ENCODE data around the gene AFF3. TPM values are rescaled to one million over a fixed set of nuclear protein-coding genes. Genes with fewer than 3 reads are reported as not detected.
A peak's percentile ranks its signal among the peaks of the same experiment; 100 is the strongest.

The AFF3 gene
- total RNA-seq, 2 experiments from 2014 or later: 5.6 TPM

DNA sequence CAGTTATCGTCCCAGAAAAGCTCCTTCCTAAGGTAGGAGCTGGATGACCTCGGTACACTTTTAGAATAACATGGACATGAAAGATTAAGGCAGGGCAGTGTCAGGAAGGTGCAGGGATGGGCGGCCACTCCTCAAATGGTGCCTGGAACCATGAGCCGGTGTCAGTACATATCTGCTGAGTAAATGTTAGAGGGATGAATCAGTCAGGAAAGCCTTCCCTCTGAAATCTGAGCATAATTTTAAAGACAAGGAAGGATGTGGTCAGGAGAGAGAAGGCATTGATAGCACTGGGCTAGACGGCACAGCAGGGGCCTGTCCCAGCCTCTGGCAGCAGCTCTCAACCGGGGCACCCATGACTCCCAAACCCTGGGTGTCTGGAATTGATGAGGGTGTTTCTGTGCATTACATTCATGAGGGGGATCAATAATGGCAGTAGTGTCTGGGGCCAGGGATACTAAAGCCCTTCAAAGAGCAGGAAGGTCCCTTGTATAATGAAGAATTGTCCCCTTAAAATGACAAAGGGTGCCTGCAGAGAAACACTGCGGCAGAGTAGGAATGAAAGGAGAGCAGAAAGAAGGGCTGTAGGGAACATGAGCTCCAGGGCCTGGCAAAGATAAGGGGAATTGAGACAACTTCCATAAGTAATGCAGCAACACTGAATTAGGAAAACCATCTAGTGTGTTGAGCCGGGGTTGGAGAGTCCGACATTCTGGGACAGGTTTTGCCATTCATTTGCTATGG lies 490.3 kb downstream of the AFF3 start:
- H3K4me1 Mint-ChIP-seq: no peaks in the 10 kb centered on the region
- peaks cover 3% of the 10 kb centered on the region for H3K36me3 Mint-ChIP-seq (ENCODE audit: low read depth)
- H3K27ac Mint-ChIP-seq: no peak overlapping the region
- intact Hi-C loops (cut with DNase I, micrococcal nuclease): no loop called here
- peaks cover 4% of the 10 kb centered on the region for H3K9me3 Mint-ChIP-seq (ENCODE audit: low read depth)
- POLR2A ChIA-PET: no interaction called here
- no peaks in the 10 kb centered on the region for H3K27me3 Mint-ChIP-seq
- no peak for ATAC-seq
- CTCF ChIA-PET: no interaction called here
- H3K4me3 Mint-ChIP-seq: no peak overlapping the region
- DNase-seq: no peak

DNA sequence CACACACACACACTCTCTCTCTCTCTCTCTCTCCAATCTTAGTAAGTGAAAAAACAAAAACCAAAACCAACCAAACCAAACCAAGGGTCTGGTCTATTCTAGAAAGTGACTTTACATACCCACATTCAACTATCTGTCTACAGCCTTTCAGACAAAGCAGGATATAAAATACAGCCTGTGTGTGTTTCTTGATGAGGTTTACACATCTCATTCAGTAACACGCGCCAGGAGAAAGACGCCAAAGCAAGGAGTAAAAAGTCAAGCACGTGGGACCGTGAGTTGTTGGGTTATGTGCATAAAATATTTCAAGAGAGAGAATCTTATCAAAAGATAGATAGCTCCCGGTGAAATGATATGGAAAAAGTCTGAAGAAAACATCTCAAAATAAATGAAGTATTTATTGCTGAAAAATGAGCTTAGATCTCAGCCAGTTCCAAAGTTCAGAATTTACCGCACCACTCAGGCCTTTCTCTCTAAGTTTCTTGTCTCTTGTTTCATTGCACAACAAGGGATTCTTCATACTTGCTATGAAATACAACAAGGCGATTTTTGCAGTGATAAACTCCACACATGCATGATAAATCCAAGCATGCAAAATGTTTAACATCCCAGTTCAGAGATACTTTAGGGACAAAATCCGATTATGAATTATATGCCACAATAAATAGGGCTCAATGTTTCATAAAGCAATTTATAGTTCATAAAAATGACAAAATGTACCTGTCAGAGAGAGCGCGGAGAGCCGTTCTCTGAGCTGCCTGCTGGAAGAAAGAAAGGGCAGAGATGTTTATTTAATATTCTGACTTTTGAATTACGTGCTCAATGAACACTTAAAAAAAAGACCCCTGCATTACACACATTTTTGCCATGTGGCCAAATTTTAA lies 493.2 kb downstream of the AFF3 start:
- no peak for ATAC-seq

DNA sequence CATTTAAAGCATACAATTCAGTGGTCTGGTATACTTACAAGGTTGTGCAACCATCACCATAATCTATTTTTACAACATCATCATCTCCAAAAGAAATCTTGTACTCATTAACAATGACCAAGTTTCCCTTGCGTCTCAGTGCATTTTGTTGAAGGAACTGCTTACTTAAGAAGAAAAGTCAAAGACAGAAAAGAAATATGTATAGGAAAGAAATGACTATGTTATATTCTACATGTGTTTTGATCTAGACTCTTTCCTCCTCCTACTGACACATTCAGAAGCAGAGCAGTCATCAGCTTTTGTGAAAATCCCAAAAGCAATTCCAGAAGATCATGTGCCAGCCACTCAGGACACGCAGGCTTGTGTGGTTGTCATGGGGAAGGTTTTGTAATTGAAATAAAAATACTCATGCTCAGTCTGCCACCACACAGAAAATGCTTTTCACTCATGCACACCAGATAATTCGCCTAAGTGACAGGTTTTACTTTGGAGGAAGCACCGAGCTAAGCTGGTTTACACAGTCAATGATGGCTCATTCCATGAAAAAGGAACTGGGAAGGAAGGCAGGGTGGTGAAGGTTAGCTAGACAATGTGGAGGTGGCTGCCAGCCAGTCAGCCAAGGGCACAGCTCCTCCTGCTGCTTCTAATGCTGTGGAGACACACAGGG lies 494.1 kb downstream of the AFF3 start:
- Mint-ChIP-seq H3K36me3 (ENCODE audit: low read depth) (peaks cover 6% of the 10 kb centered on the region), H3K9me3 (ENCODE audit: low read depth) (peaks cover 4% of the 10 kb centered on the region), H3K27me3 (no peaks in the 10 kb centered on the region), H3K4me1 (no peaks in the 10 kb centered on the region), H3K27ac (no peak overlapping the region), H3K4me3 (no peak overlapping the region)
- no peak for DNase-seq
- POLR2A ChIA-PET: no interaction called here
- intact Hi-C loops (cut with DNase I, micrococcal nuclease): no loop called here
- CTCF ChIA-PET: interaction anchor here (1.0 to 1.4 kb wide), 2 partner anchors 35 to 144 kb away, joined by 3 to 4 read pairs; no protein-coding TSS in a partner anchor
- no peak for ATAC-seq

More for the DNA sequence above, 493.2 kb downstream of the AFF3 start:
- no peaks in the 10 kb centered on the region for H3K27me3 Mint-ChIP-seq
- intact Hi-C loops (cut with DNase I, micrococcal nuclease): no loop called here
- H3K4me1 Mint-ChIP-seq: no peaks in the 10 kb centered on the region
- no peak for DNase-seq
- CTCF ChIA-PET: interaction anchor here (0.5 kb wide), 1 partner anchor 32 kb away, joined by 3 read pairs; no protein-coding TSS in a partner anchor
- no peak overlapping the region for H3K4me3 Mint-ChIP-seq
- H3K27ac Mint-ChIP-seq: no peak overlapping the region
- peaks cover 6% of the 10 kb centered on the region for H3K36me3 Mint-ChIP-seq (ENCODE audit: low read depth)
- H3K9me3 Mint-ChIP-seq (ENCODE audit: low read depth): peaks cover 4% of the 10 kb centered on the region
- POLR2A ChIA-PET: no interaction called here

DNA sequence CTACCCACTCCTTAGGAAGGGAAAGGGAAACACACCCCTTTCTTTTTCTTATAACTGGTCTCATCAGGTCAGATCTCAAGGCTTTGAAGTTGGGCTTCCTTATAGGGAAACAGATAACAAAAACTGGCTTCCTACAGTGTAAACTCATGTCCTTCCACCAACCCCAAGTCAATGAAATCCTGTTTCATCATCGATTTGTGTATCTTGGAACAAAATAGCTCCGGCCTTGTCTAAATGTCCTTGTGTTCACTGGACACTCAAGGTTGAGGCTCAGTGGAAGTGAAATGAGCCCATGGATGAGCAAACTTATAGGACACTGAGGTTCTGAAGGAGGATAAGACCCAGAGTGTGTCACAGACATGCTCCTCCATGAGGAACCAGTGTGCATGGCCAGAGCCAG lies 496.4 kb downstream of the AFF3 start:
- intact Hi-C loops (cut with DNase I, micrococcal nuclease): no loop called here
- ATAC-seq: no peak
- peaks cover 6% of the 10 kb centered on the region for H3K36me3 Mint-ChIP-seq (ENCODE audit: low read depth)
- H3K27me3 Mint-ChIP-seq: no peaks in the 10 kb centered on the region
- POLR2A ChIA-PET: no interaction called here
- CTCF ChIA-PET: no interaction called here
- no peaks in the 10 kb centered on the region for H3K4me1 Mint-ChIP-seq
- no peak overlapping the region for H3K27ac Mint-ChIP-seq
- H3K4me3 Mint-ChIP-seq: no peak overlapping the region
- no peak for DNase-seq
- peaks cover 4% of the 10 kb centered on the region for H3K9me3 Mint-ChIP-seq (ENCODE audit: low read depth)

DNA sequence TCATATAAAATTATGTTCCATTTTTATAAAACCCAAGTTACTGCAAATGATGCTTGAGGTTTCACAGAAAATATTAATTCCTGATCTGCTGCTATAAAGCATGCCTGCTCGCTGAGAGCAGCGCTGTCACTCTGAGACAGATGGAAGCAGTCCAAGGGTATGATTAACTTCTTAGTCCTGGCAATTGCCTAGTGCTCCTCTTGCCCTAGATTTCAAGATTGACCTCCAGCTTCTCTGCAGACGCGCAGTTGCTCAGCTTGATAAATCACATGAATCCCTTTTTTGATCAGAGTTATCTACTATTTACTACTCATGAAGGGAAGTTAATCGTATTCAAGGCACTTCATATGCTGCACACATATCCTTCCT lies 498.0 kb downstream of the AFF3 start:
- Mint-ChIP-seq H3K36me3 (ENCODE audit: low read depth) (peaks cover 6% of the 10 kb centered on the region), H3K27ac (no peak overlapping the region), H3K4me1 (no peaks in the 10 kb centered on the region), H3K9me3 (ENCODE audit: low read depth) (peaks cover 4% of the 10 kb centered on the region), H3K4me3 (no peak overlapping the region), H3K27me3 (no peaks in the 10 kb centered on the region)
- ChIA-PET POLR2A (no interaction called here), CTCF (no interaction called here)
- DNase-seq: no peak
- no peak for ATAC-seq
- intact Hi-C loops (cut with DNase I, micrococcal nuclease): no loop called here

DNA sequence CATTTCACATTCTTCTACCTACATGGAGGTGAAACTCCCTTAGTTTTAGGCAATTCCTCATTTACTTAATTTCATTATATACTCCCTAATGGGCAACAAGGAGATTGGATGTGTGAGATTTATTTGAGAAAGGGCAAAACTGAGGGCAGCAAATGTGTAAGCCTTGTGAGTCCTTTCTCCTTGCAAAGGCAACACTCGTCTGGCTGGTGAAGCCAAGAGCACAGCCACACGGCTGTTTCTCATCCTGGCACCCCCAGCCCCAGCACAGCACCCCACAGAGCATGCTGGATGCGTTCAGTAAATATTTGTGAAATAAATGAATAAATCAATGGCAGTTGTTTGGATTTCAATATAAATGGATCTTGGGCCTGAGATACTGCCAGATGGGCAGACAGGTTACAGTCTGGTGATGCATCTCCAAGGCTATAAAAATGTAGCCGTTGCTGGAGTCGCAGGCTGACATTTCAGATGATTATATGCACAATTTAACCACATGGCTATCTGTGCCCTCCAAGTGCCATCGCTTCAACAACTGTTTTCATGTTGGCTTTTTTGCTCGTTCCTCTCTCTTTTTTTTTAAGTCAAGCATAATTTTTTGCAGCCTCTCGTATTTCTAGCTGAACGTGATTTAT lies 498.5 kb downstream of the AFF3 start:
- Mint-ChIP-seq H3K4me1 (no peaks in the 10 kb centered on the region), H3K27ac (no peak overlapping the region), H3K9me3 (ENCODE audit: low read depth) (peaks cover 4% of the 10 kb centered on the region), H3K27me3 (no peaks in the 10 kb centered on the region), H3K36me3 (ENCODE audit: low read depth) (peaks cover 6% of the 10 kb centered on the region), H3K4me3 (no peak overlapping the region)
- CTCF ChIA-PET: no interaction called here
- intact Hi-C loops (cut with DNase I, micrococcal nuclease): no loop called here
- ATAC-seq: no peak
- POLR2A ChIA-PET: no interaction called here
- no peak for DNase-seq

DNA sequence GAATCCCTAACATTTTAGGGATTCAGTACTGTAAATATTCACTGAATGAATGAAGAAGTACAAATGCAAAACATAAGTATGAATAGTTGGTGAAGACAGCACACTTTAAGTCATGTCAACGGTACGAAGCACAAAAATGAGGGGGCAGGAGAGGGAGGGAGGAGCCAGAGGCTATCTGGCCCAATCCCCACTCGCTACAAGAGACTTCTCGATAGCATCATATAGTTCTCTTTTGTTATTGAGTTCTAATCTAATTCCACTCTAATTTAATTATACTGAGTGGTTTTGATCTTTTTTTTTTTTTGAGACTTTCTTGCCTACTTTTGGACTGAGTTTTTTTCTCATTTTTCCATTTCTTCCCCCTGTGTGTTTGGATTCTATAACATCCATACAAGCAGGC lies 500.4 kb downstream of the AFF3 start:
- Mint-ChIP-seq H3K27me3 (no peaks in the 10 kb centered on the region), H3K27ac (no peak overlapping the region), H3K4me3 (no peak overlapping the region), H3K36me3 (ENCODE audit: low read depth) (peaks cover 3% of the 10 kb centered on the region), H3K9me3 (ENCODE audit: low read depth) (no peaks in the 10 kb centered on the region), H3K4me1 (no peaks in the 10 kb centered on the region)
- intact Hi-C loops (cut with DNase I, micrococcal nuclease): no loop called here
- CTCF ChIA-PET: no interaction called here
- no peak for ATAC-seq
- no peak for DNase-seq
- POLR2A ChIA-PET: no interaction called here

DNA sequence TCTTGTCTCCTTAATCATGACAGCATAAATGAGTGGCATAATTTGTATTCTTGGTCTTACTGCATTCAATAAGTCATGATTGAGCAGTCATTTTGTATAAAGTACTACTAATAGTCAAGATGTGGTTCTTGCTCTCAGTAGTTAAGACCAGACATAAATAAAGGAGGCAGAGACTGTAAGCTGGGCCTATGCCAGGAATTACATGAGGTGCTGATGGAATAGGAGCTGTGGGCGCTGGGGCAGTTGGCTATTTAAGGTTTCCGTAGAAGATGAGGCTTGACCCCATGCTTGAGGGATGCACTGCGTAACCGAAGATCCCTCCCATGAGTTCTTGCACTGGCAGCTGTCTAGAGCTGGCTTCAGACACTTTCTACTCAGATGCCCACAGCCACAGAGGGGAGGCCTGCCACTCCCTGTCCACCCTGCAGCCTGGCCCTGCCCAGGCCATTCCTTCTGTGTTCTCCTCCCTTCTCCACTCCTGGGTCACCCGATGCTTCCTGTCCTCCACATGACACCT lies 501.7 kb downstream of the AFF3 start:
- CTCF ChIA-PET: interaction anchor here (0.8 kb wide), 1 partner anchor 82 kb away, joined by 3 read pairs; no protein-coding TSS in a partner anchor
- H3K27me3 Mint-ChIP-seq: no peaks in the 10 kb centered on the region
- DNase-seq (no peak), ATAC-seq (no peak)
- POLR2A ChIA-PET: no interaction called here
- H3K4me1 Mint-ChIP-seq: no peaks in the 10 kb centered on the region
- no peak overlapping the region for H3K27ac Mint-ChIP-seq
- no peaks in the 10 kb centered on the region for H3K9me3 Mint-ChIP-seq (ENCODE audit: low read depth)
- no peak overlapping the region for H3K4me3 Mint-ChIP-seq
- intact Hi-C loops (cut with DNase I, micrococcal nuclease): no loop called here
- H3K36me3 Mint-ChIP-seq (ENCODE audit: low read depth): no peaks in the 10 kb centered on the region

DNA sequence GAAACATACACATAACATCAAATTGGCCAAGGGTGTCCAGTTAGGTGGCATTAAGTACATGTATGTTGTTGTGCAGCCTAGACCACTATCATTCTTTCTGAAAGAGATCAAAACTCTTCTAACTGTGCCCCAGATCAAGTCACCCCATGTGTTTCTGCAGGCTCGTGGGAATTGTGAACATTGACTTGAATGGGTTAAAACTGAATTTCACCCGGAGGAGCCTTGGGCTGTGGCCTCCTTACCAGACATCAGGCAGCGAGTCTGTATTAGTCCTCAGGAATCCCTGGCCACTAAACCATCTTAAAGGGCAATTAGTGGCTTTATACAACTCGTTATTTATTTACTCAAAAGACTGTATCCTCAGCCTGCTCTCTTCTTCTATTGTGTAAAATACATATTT lies 503.6 kb downstream of the AFF3 start:
- Mint-ChIP-seq H3K27ac (no peak overlapping the region), H3K27me3 (no peaks in the 10 kb centered on the region), H3K4me1 (no peaks in the 10 kb centered on the region), H3K4me3 (no peak overlapping the region), H3K36me3 (ENCODE audit: low read depth) (no peaks in the 10 kb centered on the region), H3K9me3 (ENCODE audit: low read depth) (no peaks in the 10 kb centered on the region)
- POLR2A ChIA-PET: no interaction called here
- intact Hi-C loops (cut with DNase I, micrococcal nuclease): no loop called here
- no peak for DNase-seq
- no peak for ATAC-seq
- CTCF ChIA-PET: no interaction called here

DNA sequence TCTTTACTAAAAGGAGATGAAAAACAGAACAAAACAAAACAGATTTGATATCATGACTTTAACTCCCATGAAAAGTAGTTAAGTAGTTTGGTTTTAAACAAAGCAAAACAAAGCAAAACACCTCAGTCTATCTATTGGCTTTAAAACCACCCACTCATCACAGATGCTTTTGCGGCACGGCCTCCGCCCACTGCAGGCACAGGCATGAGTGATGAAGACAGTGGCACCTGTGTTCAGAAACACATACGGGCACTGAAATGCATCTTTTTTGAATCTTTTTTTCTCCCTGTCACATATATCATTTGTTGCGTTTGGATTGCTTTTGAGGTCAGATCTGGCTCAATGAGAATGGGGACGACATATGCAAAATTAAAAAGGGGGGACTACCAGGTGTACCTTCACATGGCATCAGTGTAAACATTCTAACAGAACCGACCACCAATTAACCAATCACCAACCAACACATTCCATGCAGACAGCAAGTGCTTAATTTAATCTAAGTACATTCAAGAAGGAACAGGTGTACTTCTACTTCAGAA lies 505.2 kb downstream of the AFF3 start:
- no peak for ATAC-seq
- Mint-ChIP-seq H3K4me3 (no peak overlapping the region), H3K27me3 (no peaks in the 10 kb centered on the region), H3K9me3 (ENCODE audit: low read depth) (peaks cover 3% of the 10 kb centered on the region), H3K36me3 (ENCODE audit: low read depth) (peaks cover 6% of the 10 kb centered on the region), H3K4me1 (no peaks in the 10 kb centered on the region), H3K27ac (no peak overlapping the region)
- ChIA-PET CTCF (no interaction called here), POLR2A (no interaction called here)
- intact Hi-C loops (cut with DNase I, micrococcal nuclease): no loop called here
- DNase-seq: peak; percentile 20

Data from activated CD4-positive, alpha-beta T cell treated with anti-CD3 and anti-CD28 coated beads for 36 hours (primary cell).